Subcutaneous adipose tissue (tissue), 4 donors: Measurements from ENCODE around the gene TET2. TPM values are rescaled to one million over a fixed set of nuclear protein-coding genes. Genes with fewer than 3 reads are reported as not detected.

Experiments
- total RNA-seq, 4 donors: library from RNA; depleted of rRNA; stranded (reverse); fragments of >200 nt; gene quantifications; one replicate each; pipeline ENCODE4 v1.1.0, GENCODE V29; 2016
- TF ChIP-seq, protein P1 (sequence below): fragments of 450-650 bp; IDR thresholded peaks from one replicate; pipeline ENCODE4 v1.5.1; 2016; ENCODE audit warnings: low read depth, mild to moderate bottlenecking, control low read depth, antibody characterized with exemption, moderate library complexity

Gene TET2
- total RNA-seq, 4 donors from 2014 or later, result 20.5 to 35.4 (median 25.3) TPM

DNA sequence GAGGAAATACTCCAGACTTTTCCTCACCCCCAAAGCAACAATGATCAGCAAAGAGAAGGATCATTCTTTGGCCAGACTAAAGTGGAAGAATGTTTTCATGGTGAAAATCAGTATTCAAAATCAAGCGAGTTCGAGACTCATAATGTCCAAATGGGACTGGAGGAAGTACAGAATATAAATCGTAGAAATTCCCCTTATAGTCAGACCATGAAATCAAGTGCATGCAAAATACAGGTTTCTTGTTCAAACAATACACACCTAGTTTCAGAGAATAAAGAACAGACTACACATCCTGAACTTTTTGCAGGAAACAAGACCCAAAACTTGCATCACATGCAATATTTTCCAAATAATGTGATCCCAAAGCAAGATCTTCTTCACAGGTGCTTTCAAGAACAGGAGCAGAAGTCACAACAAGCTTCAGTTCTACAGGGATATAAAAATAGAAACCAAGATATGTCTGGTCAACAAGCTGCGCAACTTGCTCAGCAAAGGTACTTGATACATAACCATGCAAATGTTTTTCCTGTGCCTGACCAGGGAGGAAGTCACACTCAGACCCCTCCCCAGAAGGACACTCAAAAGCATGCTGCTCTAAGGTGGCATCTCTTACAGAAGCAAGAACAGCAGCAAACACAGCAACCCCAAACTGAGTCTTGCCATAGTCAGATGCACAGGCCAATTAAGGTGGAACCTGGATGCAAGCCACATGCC is 89.7 kb downstream of the TET2 start:
- TF ChIP-seq, protein P1, sequence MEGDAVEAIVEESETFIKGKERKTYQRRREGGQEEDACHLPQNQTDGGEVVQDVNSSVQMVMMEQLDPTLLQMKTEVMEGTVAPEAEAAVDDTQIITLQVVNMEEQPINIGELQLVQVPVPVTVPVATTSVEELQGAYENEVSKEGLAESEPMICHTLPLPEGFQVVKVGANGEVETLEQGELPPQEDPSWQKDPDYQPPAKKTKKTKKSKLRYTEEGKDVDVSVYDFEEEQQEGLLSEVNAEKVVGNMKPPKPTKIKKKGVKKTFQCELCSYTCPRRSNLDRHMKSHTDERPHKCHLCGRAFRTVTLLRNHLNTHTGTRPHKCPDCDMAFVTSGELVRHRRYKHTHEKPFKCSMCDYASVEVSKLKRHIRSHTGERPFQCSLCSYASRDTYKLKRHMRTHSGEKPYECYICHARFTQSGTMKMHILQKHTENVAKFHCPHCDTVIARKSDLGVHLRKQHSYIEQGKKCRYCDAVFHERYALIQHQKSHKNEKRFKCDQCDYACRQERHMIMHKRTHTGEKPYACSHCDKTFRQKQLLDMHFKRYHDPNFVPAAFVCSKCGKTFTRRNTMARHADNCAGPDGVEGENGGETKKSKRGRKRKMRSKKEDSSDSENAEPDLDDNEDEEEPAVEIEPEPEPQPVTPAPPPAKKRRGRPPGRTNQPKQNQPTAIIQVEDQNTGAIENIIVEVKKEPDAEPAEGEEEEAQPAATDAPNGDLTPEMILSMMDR, result no peak

DNA sequence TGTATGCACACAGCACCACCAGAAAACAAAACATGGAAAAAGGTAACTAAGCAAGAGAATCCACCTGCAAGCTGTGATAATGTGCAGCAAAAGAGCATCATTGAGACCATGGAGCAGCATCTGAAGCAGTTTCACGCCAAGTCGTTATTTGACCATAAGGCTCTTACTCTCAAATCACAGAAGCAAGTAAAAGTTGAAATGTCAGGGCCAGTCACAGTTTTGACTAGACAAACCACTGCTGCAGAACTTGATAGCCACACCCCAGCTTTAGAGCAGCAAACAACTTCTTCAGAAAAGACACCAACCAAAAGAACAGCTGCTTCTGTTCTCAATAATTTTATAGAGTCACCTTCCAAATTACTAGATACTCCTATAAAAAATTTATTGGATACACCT is 90.2 kb downstream of the TET2 start:
- TF ChIP-seq, protein P1, result no peak

DNA sequence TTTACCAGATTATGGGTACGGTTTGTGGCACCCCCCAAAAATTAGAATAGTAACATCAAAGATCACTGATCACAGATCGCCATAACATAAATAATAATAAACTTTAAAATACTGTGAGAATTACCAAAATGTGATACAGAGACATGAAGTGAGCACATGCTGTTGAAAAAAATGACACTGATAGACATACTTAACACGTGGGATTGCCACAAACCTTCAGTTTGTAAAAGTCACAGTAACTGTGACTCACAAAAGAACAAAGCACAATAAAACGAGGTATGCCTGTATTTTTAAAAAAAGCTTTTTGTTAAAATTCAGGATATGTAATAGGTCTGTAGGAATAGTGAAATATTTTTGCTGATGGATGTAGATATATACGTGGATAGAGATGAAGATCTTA is 93.4 kb downstream of the TET2 start:
- TF ChIP-seq, protein P1, result no peak

DNA sequence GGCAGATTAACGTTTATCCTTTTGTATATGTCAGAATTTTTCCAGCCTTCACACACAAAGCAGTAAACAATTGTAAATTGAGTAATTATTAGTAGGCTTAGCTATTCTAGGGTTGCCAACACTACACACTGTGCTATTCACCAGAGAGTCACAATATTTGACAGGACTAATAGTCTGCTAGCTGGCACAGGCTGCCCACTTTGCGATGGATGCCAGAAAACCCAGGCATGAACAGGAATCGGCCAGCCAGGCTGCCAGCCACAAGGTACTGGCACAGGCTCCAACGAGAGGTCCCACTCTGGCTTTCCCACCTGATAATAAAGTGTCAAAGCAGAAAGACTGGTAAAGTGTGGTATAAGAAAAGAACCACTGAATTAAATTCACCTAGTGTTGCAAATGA is 94.8 kb downstream of the TET2 start:
- TF ChIP-seq, protein P1, result no peak

DNA sequence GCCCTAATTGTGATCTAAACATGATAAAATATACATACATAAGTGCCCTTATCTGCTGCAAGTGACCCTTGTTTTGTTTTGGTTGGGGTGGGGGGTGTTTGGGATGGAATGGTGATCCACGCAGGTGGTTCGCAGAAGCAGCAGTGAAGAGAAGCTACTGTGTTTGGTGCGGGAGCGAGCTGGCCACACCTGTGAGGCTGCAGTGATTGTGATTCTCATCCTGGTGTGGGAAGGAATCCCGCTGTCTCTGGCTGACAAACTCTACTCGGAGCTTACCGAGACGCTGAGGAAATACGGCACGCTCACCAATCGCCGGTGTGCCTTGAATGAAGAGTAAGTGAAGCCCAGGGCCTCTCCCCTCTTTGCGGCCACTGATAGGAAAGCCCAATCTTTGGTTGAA is 96.8 kb downstream of the TET2 start:
- TF ChIP-seq, protein P1, result no peak

DNA sequence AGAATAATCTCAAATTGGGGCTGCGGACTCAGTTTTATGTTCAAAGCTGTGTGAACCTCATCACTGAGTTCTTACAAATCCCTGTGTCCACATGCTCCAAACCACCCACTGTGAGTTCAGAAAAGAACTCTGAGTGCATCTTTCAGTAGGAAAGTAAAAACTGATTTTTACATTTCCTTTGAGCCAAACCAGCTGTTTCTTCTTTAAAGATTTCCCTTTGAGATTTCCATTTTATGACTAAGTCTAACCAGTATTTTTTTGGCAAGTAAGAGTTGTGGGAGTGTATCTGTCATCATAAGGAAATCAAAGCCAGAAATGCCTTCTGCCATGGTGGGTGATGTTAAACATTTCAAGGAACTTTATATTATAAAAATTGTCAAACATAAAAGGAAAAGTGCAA is 100.0 kb downstream of the TET2 start:
- TF ChIP-seq, protein P1, result no peak

DNA sequence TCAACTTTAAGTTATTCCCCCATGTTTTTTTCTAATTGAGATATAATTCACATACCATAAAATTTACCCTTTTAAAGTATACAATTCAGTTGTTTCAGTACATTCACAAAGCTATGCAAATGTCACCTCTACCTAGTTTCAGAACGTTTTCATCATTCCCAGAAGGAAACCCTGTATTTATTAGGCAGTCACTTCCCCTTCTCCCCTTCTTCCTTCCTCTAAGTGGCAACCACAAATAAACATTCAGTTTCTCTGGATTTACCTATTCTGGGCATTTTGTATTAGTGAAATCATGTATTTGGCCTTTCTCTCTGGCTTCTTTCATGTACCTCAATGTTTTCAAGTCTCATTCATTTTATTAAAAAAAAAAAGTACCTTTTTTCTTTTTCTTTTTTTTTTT is 101.9 kb downstream of the TET2 start:
- TF ChIP-seq, protein P1, result no peak
